ENCODE data around the gene SYNE1.

DNA sequence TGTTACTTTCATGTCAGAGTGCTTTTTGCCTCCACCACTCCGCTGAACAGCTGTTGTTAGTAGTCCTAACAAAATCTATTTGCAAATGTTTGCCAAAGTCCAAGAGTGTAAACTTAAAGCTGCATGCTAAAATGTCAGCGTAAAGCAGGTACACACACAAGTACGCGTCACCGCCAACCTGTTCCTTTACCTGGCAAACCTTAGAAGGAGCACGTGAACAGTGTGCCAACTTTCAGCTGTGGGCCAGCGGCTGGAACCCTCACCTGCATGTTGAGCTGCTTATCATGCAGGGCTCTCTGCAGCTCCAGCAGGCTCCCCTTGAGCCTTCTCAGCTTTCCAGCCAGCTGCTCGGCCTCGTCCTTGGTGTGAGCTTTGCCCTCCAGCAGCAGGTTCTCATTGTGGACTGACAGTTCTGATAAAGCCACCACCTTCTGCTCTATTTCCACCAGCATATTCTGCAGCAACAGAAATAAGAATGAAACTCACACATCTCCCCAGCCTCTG is 359.3 kb downstream of the SYNE1 start:
- TF ChIP-seq CTCF (IDR thresholded peaks at IDR 0.05) (no peak), POLR2A (IDR thresholded peaks at IDR 0.05) (no peak)
